Measurements from ENCODE around the gene C9orf152. TPM values are rescaled to one million over a fixed set of nuclear protein-coding genes. Genes with fewer than 3 reads are reported as not detected.

Gene C9orf152
- total RNA-seq, 1 donor from 2014 or later = not detected

DNA sequence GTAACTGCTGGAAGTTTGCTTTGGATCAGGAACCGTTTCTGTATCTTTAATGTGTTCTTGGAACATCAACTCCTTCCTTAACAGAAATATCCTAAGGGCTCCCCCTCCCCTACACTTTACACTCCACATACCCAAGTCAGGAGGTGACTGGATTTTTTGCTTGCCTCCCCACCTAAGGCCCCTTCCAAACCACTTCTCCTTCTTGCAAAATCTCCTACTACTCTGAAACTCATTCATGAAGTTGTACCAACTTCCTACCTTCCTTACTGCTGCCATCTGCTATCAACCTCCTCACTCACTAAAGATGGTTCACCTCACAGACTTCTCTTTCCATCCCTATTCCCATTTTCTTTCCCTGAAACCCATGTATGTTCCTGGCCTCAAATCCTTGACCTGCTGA is 32.2 kb upstream of the C9orf152 start:
- TF ChIP-seq, protein P1, sequence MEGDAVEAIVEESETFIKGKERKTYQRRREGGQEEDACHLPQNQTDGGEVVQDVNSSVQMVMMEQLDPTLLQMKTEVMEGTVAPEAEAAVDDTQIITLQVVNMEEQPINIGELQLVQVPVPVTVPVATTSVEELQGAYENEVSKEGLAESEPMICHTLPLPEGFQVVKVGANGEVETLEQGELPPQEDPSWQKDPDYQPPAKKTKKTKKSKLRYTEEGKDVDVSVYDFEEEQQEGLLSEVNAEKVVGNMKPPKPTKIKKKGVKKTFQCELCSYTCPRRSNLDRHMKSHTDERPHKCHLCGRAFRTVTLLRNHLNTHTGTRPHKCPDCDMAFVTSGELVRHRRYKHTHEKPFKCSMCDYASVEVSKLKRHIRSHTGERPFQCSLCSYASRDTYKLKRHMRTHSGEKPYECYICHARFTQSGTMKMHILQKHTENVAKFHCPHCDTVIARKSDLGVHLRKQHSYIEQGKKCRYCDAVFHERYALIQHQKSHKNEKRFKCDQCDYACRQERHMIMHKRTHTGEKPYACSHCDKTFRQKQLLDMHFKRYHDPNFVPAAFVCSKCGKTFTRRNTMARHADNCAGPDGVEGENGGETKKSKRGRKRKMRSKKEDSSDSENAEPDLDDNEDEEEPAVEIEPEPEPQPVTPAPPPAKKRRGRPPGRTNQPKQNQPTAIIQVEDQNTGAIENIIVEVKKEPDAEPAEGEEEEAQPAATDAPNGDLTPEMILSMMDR (conservative IDR thresholded peaks at IDR 0.05) = no peak
- Mint-ChIP-seq H3K4me3 (no peak overlapping the region), H3K27me3 (ENCODE audit: low read depth) (no peaks in the 10 kb centered on the region), H3K36me3 (ENCODE audit: low read depth) (peaks cover 16% of the 10 kb centered on the region), H3K9me3 (peaks cover 2% of the 10 kb centered on the region), H3K4me1 (no peaks in the 10 kb centered on the region), H3K27ac (ENCODE audit: unreplicated experiment) (no peak overlapping the region)
- no peak for DNase-seq (ENCODE audit: low read depth, low spot score)

DNA sequence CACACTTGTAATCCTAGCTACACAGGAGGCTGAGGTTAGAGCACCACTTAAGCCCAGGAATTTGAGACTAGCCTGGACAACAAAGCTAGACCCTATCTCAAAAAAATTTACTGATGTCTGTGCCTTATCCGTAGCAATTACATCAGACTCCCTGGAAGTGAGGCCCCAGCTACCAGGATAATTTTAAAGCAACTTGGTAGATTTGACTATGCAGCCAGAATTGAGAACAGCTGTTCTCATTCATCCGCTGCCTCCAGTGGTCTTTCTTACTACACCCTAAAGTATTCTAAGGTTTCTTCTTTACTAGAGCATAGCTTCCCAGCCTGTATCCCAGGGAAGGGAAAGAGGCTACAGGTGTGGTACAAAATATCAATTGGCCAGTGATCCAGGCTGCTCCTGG is 20.4 kb upstream of the C9orf152 start:
- Mint-ChIP-seq H3K9me3 (no peaks in the 10 kb centered on the region), H3K36me3 (ENCODE audit: low read depth) (no peaks in the 10 kb centered on the region), H3K27me3 (ENCODE audit: low read depth) (no peaks in the 10 kb centered on the region), H3K27ac (ENCODE audit: unreplicated experiment) (no peak overlapping the region), H3K4me3 (no peak overlapping the region), H3K4me1 (no peaks in the 10 kb centered on the region)
- TF ChIP-seq, protein P1 (conservative IDR thresholded peaks at IDR 0.05) = no peak
- no peak for DNase-seq (ENCODE audit: low read depth, low spot score)

DNA sequence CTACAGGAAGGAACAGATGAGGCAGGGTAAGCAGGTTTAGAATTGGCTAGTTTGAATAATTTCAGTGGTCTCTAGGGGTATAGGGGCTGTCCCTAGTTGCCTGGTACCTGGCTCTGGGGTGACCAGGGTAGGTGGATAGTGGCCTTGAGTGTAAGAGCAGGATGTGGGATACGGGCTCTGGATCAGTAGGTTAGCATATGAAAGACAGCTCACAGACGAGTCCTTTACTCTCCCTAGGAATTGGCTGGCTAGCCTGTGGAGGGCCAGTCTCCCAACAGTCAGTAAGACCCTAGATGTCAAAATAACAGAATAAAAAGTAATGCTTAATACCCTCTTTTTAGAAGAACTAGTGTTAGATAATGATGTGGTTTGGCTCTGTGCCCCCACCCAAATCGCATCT is 16.6 kb upstream of the C9orf152 start:
- H3K36me3 Mint-ChIP-seq (ENCODE audit: low read depth) = no peaks in the 10 kb centered on the region
- no peak overlapping the region for H3K27ac Mint-ChIP-seq (ENCODE audit: unreplicated experiment)
- H3K27me3 Mint-ChIP-seq (ENCODE audit: low read depth) = no peaks in the 10 kb centered on the region
- no peak for DNase-seq (ENCODE audit: low read depth, low spot score)
- no peak overlapping the region for H3K4me3 Mint-ChIP-seq
- TF ChIP-seq, protein P1 (conservative IDR thresholded peaks at IDR 0.05) = no peak
- peaks cover 2% of the 10 kb centered on the region for H3K9me3 Mint-ChIP-seq
- H3K4me1 Mint-ChIP-seq = no peaks in the 10 kb centered on the region

DNA sequence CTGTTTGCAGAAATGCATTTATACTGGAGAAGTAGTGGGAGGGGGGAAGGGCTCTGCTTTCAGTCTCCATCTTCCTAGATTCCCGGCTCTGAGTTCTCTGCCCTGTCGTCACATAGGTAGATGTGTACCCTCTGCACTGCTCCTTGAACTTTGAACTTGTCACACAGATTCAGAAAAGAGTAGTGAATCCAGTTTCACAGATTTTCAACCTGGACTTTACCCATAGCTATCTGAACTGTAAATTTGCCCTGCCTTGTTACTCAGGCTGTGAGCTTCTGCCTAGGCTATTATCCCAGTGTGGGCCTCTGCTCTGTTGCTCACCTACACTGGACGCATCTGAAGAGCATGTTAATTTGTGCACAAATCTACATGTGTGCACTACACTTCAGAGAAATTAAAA is 12.8 kb upstream of the C9orf152 start:
- no peaks in the 10 kb centered on the region for H3K36me3 Mint-ChIP-seq (ENCODE audit: low read depth)
- peaks cover 2% of the 10 kb centered on the region for H3K9me3 Mint-ChIP-seq
- no peak overlapping the region for H3K27ac Mint-ChIP-seq (ENCODE audit: unreplicated experiment)
- H3K4me1 Mint-ChIP-seq = no peaks in the 10 kb centered on the region
- TF ChIP-seq, protein P1 (conservative IDR thresholded peaks at IDR 0.05) = no peak
- H3K4me3 Mint-ChIP-seq = no peak overlapping the region
- DNase-seq (ENCODE audit: low read depth, low spot score) = no peak
- peaks cover 4% of the 10 kb centered on the region for H3K27me3 Mint-ChIP-seq (ENCODE audit: low read depth)

DNA sequence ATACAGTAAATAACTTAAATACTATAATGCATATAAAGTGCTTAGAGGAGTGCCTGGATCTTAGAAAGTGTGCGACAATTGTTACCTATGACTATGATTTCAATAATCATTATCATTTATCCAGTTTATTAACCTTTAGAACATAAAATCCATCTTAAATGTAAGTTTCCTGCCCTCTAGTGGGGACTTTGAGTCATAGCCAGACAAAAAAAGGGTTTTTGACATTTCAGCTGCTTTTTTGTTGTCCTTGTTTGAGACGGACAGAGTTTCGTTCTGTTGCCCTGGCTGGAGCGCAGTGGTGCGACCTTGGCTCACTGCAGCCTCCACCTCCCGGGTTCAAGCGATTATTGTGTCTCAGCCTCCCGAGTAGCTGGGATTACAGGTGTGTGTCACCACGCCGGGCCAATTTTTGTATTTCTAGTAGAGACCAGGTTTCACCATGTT is 9.7 kb upstream of the C9orf152 start:
- Mint-ChIP-seq H3K27me3 (ENCODE audit: low read depth) (peaks cover 6% of the 10 kb centered on the region), H3K4me3 (no peak overlapping the region), H3K9me3 (peaks cover 2% of the 10 kb centered on the region), H3K4me1 (no peaks in the 10 kb centered on the region), H3K36me3 (ENCODE audit: low read depth) (no peaks in the 10 kb centered on the region), H3K27ac (ENCODE audit: unreplicated experiment) (peak overlapping the region; percentile 88)
- TF ChIP-seq, protein P1 (conservative IDR thresholded peaks at IDR 0.05) = peak; percentile 92
- DNase-seq (ENCODE audit: low read depth, low spot score) = no peak
